SK-N-SH (cell line): Measurements from ENCODE around the gene ZNF79. TPM values are rescaled to one million over a fixed set of nuclear protein-coding genes. Genes with fewer than 3 reads are reported as not detected.

Experiments used
- CTCF ChIA-PET: fragments of 300-600, 350-600 bp; formaldehyde crosslinking; extraction: SDS; loops from one replicate; lab custom pipeline; 2021; lab: Yijun Ruan, JAX
- POLR2A ChIA-PET: fragments of 350-600 bp; sonication (Branson Sonifier 250); formaldehyde crosslinking; extraction: SDS; loops from one replicate; lab custom pipeline; 2020; ENCODE audit warnings: antibody characterized with exemption, inconsistent platforms; lab: Yijun Ruan, JAX
- DNase-seq: peaks from one replicate; pipeline ENCODE4 v3.0.0; 2012
- H2AFZ ChIP-seq: fragments of 200-600 bp; sonication (generic); 2 replicates; pipeline ENCODE4 v1.8.1; 2016; ENCODE audit warnings: antibody characterized with exemption, mild to moderate bottlenecking, low read depth
- H3F3A ChIP-seq: fragments of 200-600 bp; sonication (generic); replicated peaks from 2 replicates; pipeline ENCODE3; 2016; ENCODE audit warnings: antibody characterized with exemption, mild to moderate bottlenecking; ENCODE audit not compliant: insufficient read depth
- H3K27ac ChIP-seq, 2 experiments: fragments of 200-500 bp in 1 of 2; fragments of 200-600 bp in 1 of 2; sonication (Bioruptor generic) in 1 of 2; sonication (generic), shearing (Covaris generic) in 1 of 2; 2 replicates each; pipeline versions ENCODE4 v1.5.1 to v1.6.1; 2014 to 2016; ENCODE audit warnings: low read depth in 2 of 2, inconsistent platforms in 1 of 2, low read length in 1 of 2, mild to moderate bottlenecking in 1 of 2, mixed read lengths in 1 of 2
- H3K27me3 ChIP-seq: fragments of 200-600 bp; sonication (generic), shearing (Covaris generic); 2 replicates; pipeline ENCODE4 v1.6.1; 2016; ENCODE audit warnings: mixed run types; ENCODE audit not compliant: insufficient read depth
- H3K36me3 ChIP-seq, 2 experiments: fragments of 200-500 bp in 1 of 2; fragments of 200-600 bp in 1 of 2; sonication (Bioruptor generic) in 1 of 2; sonication (generic) in 1 of 2; replicated peaks in 1 of 2; 2 replicates each; pipeline versions ENCODE3 to v1.5.1; 2014 to 2016; ENCODE audit warnings: low read length in 1 of 2, mild to moderate bottlenecking in 1 of 2; ENCODE audit not compliant: insufficient read depth in 2 of 2, control insufficient read depth in 1 of 2
- H3K4me1 ChIP-seq, 2 experiments: fragments of 200-500 bp in 1 of 2; fragments of 200-600 bp in 1 of 2; sonication (Bioruptor generic) in 1 of 2; sonication (generic), shearing (Covaris generic) in 1 of 2; 2 replicates each; pipeline versions ENCODE4 v1.5.1 to v1.6.1; 2014 to 2016; ENCODE audit warnings: low read depth in 1 of 2, low read length in 1 of 2, mixed run types in 1 of 2; ENCODE audit not compliant: insufficient read depth in 2 of 2, control insufficient read depth in 1 of 2
- H3K4me2 ChIP-seq: fragments of 200-600 bp; sonication (generic), shearing (Covaris generic); 2 replicates; pipeline ENCODE4 v1.6.1; 2017; ENCODE audit warnings: mixed run types
- H3K4me3 ChIP-seq, 2 experiments: fragments of 200-500 bp in 1 of 2; fragments of 200-600 bp in 1 of 2; sonication (Bioruptor generic) in 1 of 2; sonication (generic), shearing (Covaris generic) in 1 of 2; 2 replicates each; pipeline versions ENCODE4 v1.5.1 to v1.8.1; 2014 to 2016; ENCODE audit warnings: low read depth in 2 of 2, inconsistent platforms in 1 of 2, low read length in 1 of 2, mild to moderate bottlenecking in 1 of 2, mixed read lengths in 1 of 2, moderate library complexity in 1 of 2
- H3K79me2 ChIP-seq: fragments of 200-600 bp; sonication (generic); 2 replicates; pipeline ENCODE4 v1.8.1; 2017; ENCODE audit warnings: mild to moderate bottlenecking; ENCODE audit not compliant: insufficient read depth
- H3K9ac ChIP-seq: fragments of 200-600 bp; sonication (generic); 2 replicates; pipeline ENCODE4 v1.6.1; 2017; ENCODE audit warnings: mixed run types
- H3K9me2 ChIP-seq: fragments of 200-600 bp; sonication (generic); 2 replicates; pipeline ENCODE4 v1.6.1; 2017; ENCODE audit warnings: mixed run types
- H3K9me3 ChIP-seq: fragments of 200-600 bp; sonication (generic); 2 replicates; pipeline ENCODE4 v1.6.1; 2017; ENCODE audit warnings: mixed run types, mild to moderate bottlenecking, moderate library complexity
- H4K20me1 ChIP-seq: fragments of 200-600 bp; sonication (generic); 2 replicates; pipeline ENCODE4 v1.6.1; 2017; ENCODE audit warnings: mild to moderate bottlenecking, mixed run types; ENCODE audit not compliant: insufficient read depth
- CHD2 ChIP-seq: fragments of 150-350 bp; IDR thresholded peaks from 2 replicates; pipeline ENCODE4 v1.6.1; 2018; ENCODE audit warnings: low read length; ENCODE audit not compliant: partially characterized antibody
- EP300 ChIP-seq, 2 experiments: IDR thresholded peaks; 2 replicates each; pipeline versions ENCODE4 v1.4.0 to v1.6.1; 2012; ENCODE audit warnings: borderline replicate concordance in 1 of 2, low read depth in 1 of 2, low read length in 1 of 2
- GABPA ChIP-seq: IDR thresholded peaks from 2 replicates; pipeline ENCODE4 v1.4.0; 2012; ENCODE audit warnings: low read depth, mild to moderate bottlenecking
- IRF3 ChIP-seq: fragments of 150-350 bp; IDR thresholded peaks from 2 replicates; pipeline ENCODE4 v1.6.1; 2016; ENCODE audit warnings: mild to moderate bottlenecking, low read depth, low read length
- JUND ChIP-seq: IDR thresholded peaks from 2 replicates; pipeline ENCODE4 v1.4.0; 2012
- MEF2A ChIP-seq: IDR thresholded peaks from 2 replicates; pipeline ENCODE4 v1.4.0; 2012; ENCODE audit warnings: low read depth, borderline replicate concordance
- NRF1 ChIP-seq: IDR thresholded peaks from 2 replicates; pipeline ENCODE4 v1.6.1; 2012; ENCODE audit warnings: low read depth, mild to moderate bottlenecking, low read length
- PBX3 ChIP-seq: IDR thresholded peaks from 2 replicates; pipeline ENCODE4; 2012
- POLR2AphosphoS5 ChIP-seq: IDR thresholded peaks from 2 replicates; pipeline ENCODE4 v1.6.1; 2012; ENCODE audit warnings: low read depth, low read length
- RCOR1 ChIP-seq: fragments of 150-350 bp; IDR thresholded peaks from 2 replicates; pipeline ENCODE4 v1.6.1; 2017; ENCODE audit warnings: antibody characterized with exemption, low read length
- REST ChIP-seq: IDR thresholded peaks from 2 replicates; pipeline ENCODE4 v1.6.1; 2012; ENCODE audit warnings: mild to moderate bottlenecking, low read depth, low read length, moderate library complexity
- RXRA ChIP-seq: IDR thresholded peaks from 2 replicates; pipeline ENCODE4 v1.4.0; 2012; ENCODE audit warnings: low read depth, mild to moderate bottlenecking, borderline replicate concordance
- TAF1 ChIP-seq: IDR thresholded peaks from 2 replicates; pipeline ENCODE4 v1.6.1; 2012; ENCODE audit warnings: low read depth, mild to moderate bottlenecking, low read length, moderate library complexity, borderline replicate concordance
- TEAD4 ChIP-seq: IDR thresholded peaks from 2 replicates; pipeline ENCODE4 v1.4.0; 2012; ENCODE audit warnings: mild to moderate bottlenecking, borderline replicate concordance; ENCODE audit not compliant: insufficient read depth
- USF1 ChIP-seq: IDR thresholded peaks from 2 replicates; pipeline ENCODE4 v1.4.0; 2012; ENCODE audit warnings: low read depth, borderline replicate concordance
- ZBTB33 ChIP-seq: IDR thresholded peaks from 2 replicates; pipeline ENCODE4 v1.4.0; 2012; ENCODE audit warnings: low read depth, borderline replicate concordance
- WGBS: methylation state at CpG from one replicate; pipeline ENCODE4 v1.1.6; 2017; ENCODE audit warnings: low lambda C conversion rate; 5-methylcytosine and 5-hydroxymethylcytosine counted together
- polyA plus RNA-seq, 3 experiments: library from polyadenylated mRNA; depleted of rRNA; stranded (reverse); fragments of >200 nt; gene quantifications; 2 replicates each; pipeline ENCODE4 v1.2.3, GENCODE V29; 2012

The ZNF79 gene
- polyA plus RNA-seq, 1 of the 3 experiments (the other 2 are of a cell fraction): 4.6 TPM

GRCh38 chr9:127491516-127491915 is 67.3 kb downstream of the ZNF79 start:
- WGBS: 85% methylated on average over 4 of the region's 10 CpGs

More at GRCh38 chr9:127491516-127491915, 67.3 kb downstream of the ZNF79 start:
- H3K36me3 ChIP-seq: peaks cover 3 to 37% of the 10 kb centered on the region in 2 experiments
- no peak overlapping the region for H3K27ac ChIP-seq
- H3K4me1 ChIP-seq: peaks cover 11 to 13% of the 10 kb centered on the region in 2 experiments; a peak in 2 of 4 replicates
- no peaks in the 10 kb centered on the region for H4K20me1 ChIP-seq
- no peak overlapping the region for H3K4me2 ChIP-seq
- POLR2A ChIA-PET: no interaction called here
- no peak overlapping the region for H2AFZ ChIP-seq
- CTCF ChIA-PET: interaction anchor here (0.5 to 3.7 kb wide), 3 partner anchors 12 to 69 kb away, joined by 3 to 25 read pairs (median 4); no protein-coding TSS in a partner anchor
- H3K4me3 ChIP-seq: no peak overlapping the region
- no peaks in the 10 kb centered on the region for H3K27me3 ChIP-seq
- H3F3A ChIP-seq: peaks cover 31% of the 10 kb centered on the region
- no peaks in the 10 kb centered on the region for H3K9me2 ChIP-seq
- DNase-seq: no peak
- no peaks in the 10 kb centered on the region for H3K9me3 ChIP-seq
- no peak overlapping the region for H3K9ac ChIP-seq
- no peak for TF ChIP-seq JUND
- TF ChIP-seq IRF3: no peak
- TF ChIP-seq NRF1: no peak
- TF ChIP-seq PBX3: no peak
- TF ChIP-seq EP300 (IDR thresholded peaks at IDR 0.05; ENCODE audit: borderline replicate concordance in 1 of 2, low read depth in 1 of 2, low read length in 1 of 2): no peak
- no peak for TF ChIP-seq RCOR1
- TF ChIP-seq GABPA: no peak
- no peak for TF ChIP-seq TAF1
- no peak for TF ChIP-seq ZBTB33
- no peak for TF ChIP-seq REST
- TF ChIP-seq MEF2A: no peak
- no peak for TF ChIP-seq TEAD4
- TF ChIP-seq CHD2: no peak
- TF ChIP-seq RXRA: no peak
- no peak for TF ChIP-seq USF1
- no peak for TF ChIP-seq POLR2AphosphoS5
- no peaks in the 10 kb centered on the region for H3K79me2 ChIP-seq
